ENCODE measurements around the gene SEC14L5. TPM values are rescaled to one million over a fixed set of nuclear protein-coding genes. Genes with fewer than 3 reads are reported as not detected.

SEC14L5 gene
- total RNA-seq, 2 experiments from 2014 or later: not detected

DNA sequence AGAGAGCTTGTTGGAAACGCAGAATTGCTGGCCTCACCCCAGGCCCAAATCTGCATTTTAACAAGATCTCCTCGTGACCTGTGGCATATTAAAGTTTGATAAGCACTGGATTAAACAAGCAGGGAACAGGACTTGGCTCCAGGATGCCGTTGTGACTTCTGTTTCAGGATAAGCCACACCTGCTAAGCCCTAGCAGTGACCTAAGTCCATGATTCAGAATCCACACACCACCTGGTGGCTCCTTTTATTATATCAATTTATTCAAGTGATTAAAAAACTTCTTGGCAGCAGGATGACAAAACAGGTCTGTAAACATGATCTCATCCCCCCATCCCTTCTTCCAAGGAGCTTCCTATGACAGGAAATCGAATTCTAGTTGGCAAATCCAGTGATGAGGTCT is 66.5 kb downstream of the SEC14L5 start:
- CTCF ChIA-PET: interaction anchor here (1.3 kb wide), 1 partner anchor 10 kb away, joined by 5 read pairs; the partner anchor contains the start of gene NAGPA
- no peaks in the 10 kb centered on the region for H3K9me3 Mint-ChIP-seq (ENCODE audit: low read depth)
- H3K27me3 Mint-ChIP-seq: no peaks in the 10 kb centered on the region
- no peaks in the 10 kb centered on the region for H3K4me1 Mint-ChIP-seq
- ATAC-seq (no peak), DNase-seq (no peak)
- no peaks in the 10 kb centered on the region for H3K36me3 Mint-ChIP-seq
- no peak overlapping the region for H3K4me3 Mint-ChIP-seq
- no peak overlapping the region for H3K27ac Mint-ChIP-seq

GRCh38 chr16:5025171-5025632 is 67.1 kb downstream of the SEC14L5 start:
- Mint-ChIP-seq H3K4me3 (no peak overlapping the region), H3K4me1 (no peaks in the 10 kb centered on the region), H3K36me3 (no peaks in the 10 kb centered on the region), H3K9me3 (ENCODE audit: low read depth) (no peaks in the 10 kb centered on the region), H3K27me3 (no peaks in the 10 kb centered on the region), H3K27ac (no peak overlapping the region)
- ATAC-seq (no peak), DNase-seq (no peak)
- CTCF ChIA-PET: interaction anchor here (1.3 kb wide), 1 partner anchor 9 kb away, joined by 5 read pairs; the partner anchor contains the start of gene NAGPA

DNA sequence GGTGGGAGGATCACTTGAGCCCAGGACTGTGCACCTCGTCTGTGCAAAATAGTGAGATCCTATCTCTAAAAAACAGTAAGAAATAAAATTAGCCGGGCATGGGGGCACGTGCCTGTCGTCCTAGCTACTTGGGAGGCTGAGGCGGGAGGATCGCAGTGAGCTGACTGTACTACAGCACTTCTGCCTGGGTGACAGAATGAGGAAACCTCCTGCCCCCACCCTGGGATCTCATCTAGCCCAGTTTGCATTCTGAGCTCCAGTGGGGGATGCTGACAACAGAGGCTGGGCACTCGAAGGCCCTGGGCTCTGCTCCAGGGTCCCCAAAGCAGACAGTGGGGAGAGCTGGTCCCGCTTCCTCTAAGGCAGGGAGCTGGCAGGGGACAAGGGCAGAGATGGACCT is 68.5 kb downstream of the SEC14L5 start:
- CTCF ChIA-PET: no interaction called here

GRCh38 chr16:5027086-5027485 is 69.0 kb downstream of the SEC14L5 start:
- CTCF ChIA-PET: no interaction called here

More for the DNA sequence above, 68.5 kb downstream of the SEC14L5 start:
- ATAC-seq (no peak), DNase-seq (no peak)
- H3K27me3 Mint-ChIP-seq: no peaks in the 10 kb centered on the region
- no peaks in the 10 kb centered on the region for H3K4me1 Mint-ChIP-seq
- H3K9me3 Mint-ChIP-seq (ENCODE audit: low read depth): no peaks in the 10 kb centered on the region
- no peak overlapping the region for H3K27ac Mint-ChIP-seq
- H3K36me3 Mint-ChIP-seq: no peaks in the 10 kb centered on the region
- no peak overlapping the region for H3K4me3 Mint-ChIP-seq

GRCh38 chr16:5027575-5028235 is 69.6 kb downstream of the SEC14L5 start:
- Mint-ChIP-seq H3K4me1 (peaks cover 5% of the 10 kb centered on the region), H3K4me3 (no peak overlapping the region), H3K9me3 (ENCODE audit: low read depth) (no peaks in the 10 kb centered on the region), H3K27me3 (no peaks in the 10 kb centered on the region), H3K36me3 (no peaks in the 10 kb centered on the region), H3K27ac (no peak overlapping the region)
- DNase-seq (no peak), ATAC-seq (no peak)
- CTCF ChIA-PET: no interaction called here

More at GRCh38 chr16:5027086-5027485, 69.0 kb downstream of the SEC14L5 start:
- Mint-ChIP-seq H3K36me3 (no peaks in the 10 kb centered on the region), H3K9me3 (ENCODE audit: low read depth) (no peaks in the 10 kb centered on the region), H3K27me3 (no peaks in the 10 kb centered on the region), H3K27ac (no peak overlapping the region), H3K4me1 (peaks cover 2% of the 10 kb centered on the region), H3K4me3 (no peak overlapping the region)
- no peak for DNase-seq
- ATAC-seq: no peak

DNA sequence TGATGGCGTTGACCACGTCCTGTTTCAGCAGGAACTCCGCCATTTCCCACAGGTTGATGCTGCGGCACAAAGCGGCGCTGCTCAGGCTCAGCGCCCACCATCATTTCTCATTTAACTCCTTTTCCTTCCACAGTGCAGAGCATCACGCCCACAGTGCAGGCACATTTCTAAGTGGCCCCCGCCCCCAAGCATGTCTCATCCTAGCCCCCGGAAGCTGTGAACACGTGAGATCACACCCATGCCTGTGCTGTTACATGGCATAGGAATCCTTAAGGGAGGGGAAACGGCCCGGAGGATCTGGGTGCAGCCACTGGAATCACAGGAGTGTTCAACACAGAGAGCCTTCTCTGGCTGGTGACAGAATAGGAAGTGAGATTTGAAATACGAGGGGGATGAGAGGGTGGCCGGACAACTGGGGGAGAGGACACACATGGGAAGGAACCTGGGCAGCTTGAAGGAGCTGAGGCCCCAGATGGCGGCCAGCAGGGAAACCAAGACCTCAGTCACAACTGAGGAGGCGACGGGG is 70.9 kb downstream of the SEC14L5 start:
- H3K36me3 Mint-ChIP-seq: no peaks in the 10 kb centered on the region
- ATAC-seq: no peak
- H3K9me3 Mint-ChIP-seq (ENCODE audit: low read depth): no peaks in the 10 kb centered on the region
- peaks cover 10% of the 10 kb centered on the region for H3K4me1 Mint-ChIP-seq
- no peak overlapping the region for H3K4me3 Mint-ChIP-seq
- no peak overlapping the region for H3K27ac Mint-ChIP-seq
- H3K27me3 Mint-ChIP-seq: no peaks in the 10 kb centered on the region
- CTCF ChIA-PET: no interaction called here
- DNase-seq: no peak

DNA sequence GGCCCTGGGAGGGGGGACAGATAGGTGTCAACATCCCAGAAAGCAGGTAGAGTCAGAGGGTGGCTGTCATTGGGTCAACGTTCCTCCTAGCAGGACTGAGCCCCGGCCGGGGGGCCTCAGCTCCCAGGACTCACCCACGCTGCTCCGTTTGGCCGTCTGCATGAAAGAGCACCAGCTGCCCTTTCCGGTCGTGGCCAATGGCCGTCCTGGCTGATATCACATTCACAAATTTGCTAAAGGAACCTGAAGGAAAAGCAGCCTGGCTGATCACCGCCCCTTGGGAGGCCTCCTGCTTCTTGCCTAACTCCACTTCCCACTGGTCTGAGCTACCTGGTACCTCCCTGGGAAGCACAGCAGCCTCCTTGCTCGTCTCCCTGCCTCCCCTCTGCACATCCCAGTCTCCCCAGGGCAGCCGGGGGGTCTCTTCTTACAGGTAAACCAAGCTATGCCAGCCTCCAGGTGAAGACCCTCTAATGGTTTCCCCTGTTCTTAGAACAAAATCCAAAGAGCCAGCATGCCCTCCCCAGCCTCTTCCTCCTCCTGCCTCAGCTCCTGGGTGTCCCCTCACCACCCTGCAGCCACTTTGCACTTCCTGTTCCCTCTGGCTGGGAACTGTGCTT is 72.2 kb downstream of the SEC14L5 start:
- Mint-ChIP-seq H3K36me3 (no peaks in the 10 kb centered on the region), H3K9me3 (ENCODE audit: low read depth) (no peaks in the 10 kb centered on the region), H3K4me1 (peaks cover 17% of the 10 kb centered on the region), H3K4me3 (no peak overlapping the region), H3K27me3 (no peaks in the 10 kb centered on the region), H3K27ac (no peak overlapping the region)
- CTCF ChIA-PET: no interaction called here
- ATAC-seq (no peak), DNase-seq (no peak)

- H3K36me3 Mint-ChIP-seq: no peaks in the 10 kb centered on the region
These were observed 73.5 kb downstream of the SEC14L5 start for GRCh38 chr16:5031601-5032000.

GRCh38 chr16:5032748-5033167 is 74.6 kb downstream of the SEC14L5 start:
- H3K9me3 Mint-ChIP-seq (ENCODE audit: low read depth): no peaks in the 10 kb centered on the region
- no peaks in the 10 kb centered on the region for H3K27me3 Mint-ChIP-seq
- H3K27ac Mint-ChIP-seq: peak overlapping the region; percentile 42
- DNase-seq: no peak
- CTCF ChIA-PET: no interaction called here
- H3K4me3 Mint-ChIP-seq: peak overlapping the region; percentile 85
- H3K36me3 Mint-ChIP-seq: no peaks in the 10 kb centered on the region
- H3K4me1 Mint-ChIP-seq: peaks cover 17% of the 10 kb centered on the region
- no peak for ATAC-seq

More at GRCh38 chr16:5031601-5032000, 73.5 kb downstream of the SEC14L5 start:
- DNase-seq (no peak), ATAC-seq (no peak)
- Mint-ChIP-seq H3K27me3 (no peaks in the 10 kb centered on the region), H3K4me1 (peaks cover 17% of the 10 kb centered on the region), H3K27ac (no peak overlapping the region), H3K4me3 (no peak overlapping the region), H3K9me3 (ENCODE audit: low read depth) (no peaks in the 10 kb centered on the region)
- CTCF ChIA-PET: no interaction called here

DNA sequence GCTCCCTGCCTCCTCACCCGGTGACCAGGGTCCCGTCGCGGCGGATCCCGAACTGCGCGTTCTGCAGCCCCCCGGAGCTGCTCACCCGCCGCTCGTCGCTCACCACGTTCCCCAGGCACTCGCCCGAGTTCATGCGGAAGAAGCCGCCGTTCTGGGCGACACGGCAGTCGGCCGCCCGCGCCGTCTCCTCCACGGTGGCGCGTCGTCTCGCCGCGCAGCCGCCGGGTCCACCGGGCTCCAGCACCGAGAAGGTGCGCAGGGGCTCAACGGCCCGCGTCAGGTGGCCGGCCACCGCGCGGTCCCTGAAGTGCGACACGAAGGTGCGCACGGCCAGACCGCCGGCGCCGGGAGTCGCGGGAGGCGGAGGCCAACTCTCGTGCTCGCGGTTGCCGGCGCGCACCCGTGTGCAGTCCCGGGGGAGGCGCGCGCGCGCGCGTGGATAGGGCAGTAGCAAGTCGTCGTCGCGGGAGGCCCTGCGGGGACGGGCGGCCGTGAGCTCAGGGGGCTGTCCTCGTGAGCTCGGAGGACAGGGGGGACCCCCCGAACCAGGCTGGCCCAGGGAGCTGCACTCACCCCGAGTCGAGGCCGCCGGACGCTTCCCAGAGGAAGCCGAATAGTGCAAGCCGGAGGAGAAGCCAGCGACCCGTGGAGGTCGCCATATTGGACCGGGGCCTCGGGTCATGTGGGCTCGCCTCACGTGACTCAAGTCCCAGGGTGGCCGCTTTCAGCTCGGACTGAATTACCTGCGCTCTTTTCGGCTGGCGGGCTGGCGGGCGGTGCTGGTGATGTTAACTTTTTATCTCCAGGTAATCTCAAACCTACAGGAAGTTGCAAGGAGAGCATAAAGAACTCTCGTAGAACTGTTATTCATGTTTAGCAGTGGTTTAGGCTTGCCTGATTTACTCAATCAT is 75.4 kb downstream of the SEC14L5 start, which contains the start of gene NAGPA:
Gene NAGPA, minus strand, starts transcription at position 680 of the 911 bp plus-strand sequence. Its CDS starts 21 bp downstream, at position 659.
- DNase-seq (peak; percentile 91), ATAC-seq (peak; percentile 96)
- H3K9me3 Mint-ChIP-seq (ENCODE audit: low read depth): no peaks in the 10 kb centered on the region
- no peaks in the 10 kb centered on the region for H3K36me3 Mint-ChIP-seq
- H3K27ac Mint-ChIP-seq: peak within 1 kb of the TSS; percentile 80
- peak within 1 kb of the TSS; percentile 85 for H3K4me3 Mint-ChIP-seq
- peaks cover 17% of the 10 kb centered on the region for H3K4me1 Mint-ChIP-seq
- CTCF ChIA-PET: interaction anchor here (1.0 to 1.5 kb wide), 5 partner anchors 9 to 60 kb away, joined by 3 to 6 read pairs (median 5); no protein-coding TSS in a partner anchor
- H3K27me3 Mint-ChIP-seq: no peaks in the 10 kb centered on the region

DNA sequence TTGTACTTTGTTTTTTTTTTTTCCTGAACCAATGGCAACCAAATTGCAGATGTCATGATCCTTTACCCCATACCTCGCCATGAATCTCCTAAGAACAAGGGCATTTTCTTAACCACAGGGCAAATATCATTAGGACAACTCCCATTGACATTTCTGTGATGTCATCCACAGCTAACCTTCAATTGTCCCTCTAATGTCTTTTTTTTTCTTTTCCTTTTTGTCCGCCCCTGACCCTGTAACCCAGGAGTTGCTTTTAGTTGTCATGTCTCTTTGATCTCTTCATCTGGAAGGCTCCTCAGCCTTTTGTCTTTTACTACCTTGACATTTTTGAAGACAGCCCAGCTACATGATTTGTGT is 76.0 kb downstream of the SEC14L5 start:
- ATAC-seq (no peak), DNase-seq (no peak)
- CTCF ChIA-PET: interaction anchor here (1.0 to 1.5 kb wide), 5 partner anchors 9 to 59 kb away, joined by 3 to 6 read pairs (median 5); no protein-coding TSS in a partner anchor
- peak overlapping the region; percentile 85 for H3K4me3 Mint-ChIP-seq
- H3K27me3 Mint-ChIP-seq: no peaks in the 10 kb centered on the region
- no peaks in the 10 kb centered on the region for H3K9me3 Mint-ChIP-seq (ENCODE audit: low read depth)
- H3K27ac Mint-ChIP-seq: peak overlapping the region; percentile 80
- peaks cover 17% of the 10 kb centered on the region for H3K4me1 Mint-ChIP-seq
- H3K36me3 Mint-ChIP-seq: no peaks in the 10 kb centered on the region

GRCh38 chr16:5035909-5036227 is 77.7 kb downstream of the SEC14L5 start:
- CTCF ChIA-PET: no interaction called here
- no peak overlapping the region for H3K27ac Mint-ChIP-seq
- H3K9me3 Mint-ChIP-seq (ENCODE audit: low read depth): no peaks in the 10 kb centered on the region
- H3K36me3 Mint-ChIP-seq: no peaks in the 10 kb centered on the region
- no peak overlapping the region for H3K4me3 Mint-ChIP-seq
- ATAC-seq: no peak
- peaks cover 17% of the 10 kb centered on the region for H3K4me1 Mint-ChIP-seq
- no peak for DNase-seq
- H3K27me3 Mint-ChIP-seq: no peaks in the 10 kb centered on the region

All from activated CD8-positive, alpha-beta memory T cell treated with anti-CD3 and anti-CD28 coated beads, Interleukin-2, amount 10 ng/mL, durations not matched to agents 7 days and 5 days (primary cell).